ENCODE results near the gene RAB36.

The RAB36 gene, protein sequence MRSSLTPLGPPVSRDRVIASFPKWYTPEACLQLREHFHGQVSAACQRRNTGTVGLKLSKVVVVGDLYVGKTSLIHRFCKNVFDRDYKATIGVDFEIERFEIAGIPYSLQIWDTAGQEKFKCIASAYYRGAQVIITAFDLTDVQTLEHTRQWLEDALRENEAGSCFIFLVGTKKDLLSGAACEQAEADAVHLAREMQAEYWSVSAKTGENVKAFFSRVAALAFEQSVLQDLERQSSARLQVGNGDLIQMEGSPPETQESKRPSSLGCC

DNA sequence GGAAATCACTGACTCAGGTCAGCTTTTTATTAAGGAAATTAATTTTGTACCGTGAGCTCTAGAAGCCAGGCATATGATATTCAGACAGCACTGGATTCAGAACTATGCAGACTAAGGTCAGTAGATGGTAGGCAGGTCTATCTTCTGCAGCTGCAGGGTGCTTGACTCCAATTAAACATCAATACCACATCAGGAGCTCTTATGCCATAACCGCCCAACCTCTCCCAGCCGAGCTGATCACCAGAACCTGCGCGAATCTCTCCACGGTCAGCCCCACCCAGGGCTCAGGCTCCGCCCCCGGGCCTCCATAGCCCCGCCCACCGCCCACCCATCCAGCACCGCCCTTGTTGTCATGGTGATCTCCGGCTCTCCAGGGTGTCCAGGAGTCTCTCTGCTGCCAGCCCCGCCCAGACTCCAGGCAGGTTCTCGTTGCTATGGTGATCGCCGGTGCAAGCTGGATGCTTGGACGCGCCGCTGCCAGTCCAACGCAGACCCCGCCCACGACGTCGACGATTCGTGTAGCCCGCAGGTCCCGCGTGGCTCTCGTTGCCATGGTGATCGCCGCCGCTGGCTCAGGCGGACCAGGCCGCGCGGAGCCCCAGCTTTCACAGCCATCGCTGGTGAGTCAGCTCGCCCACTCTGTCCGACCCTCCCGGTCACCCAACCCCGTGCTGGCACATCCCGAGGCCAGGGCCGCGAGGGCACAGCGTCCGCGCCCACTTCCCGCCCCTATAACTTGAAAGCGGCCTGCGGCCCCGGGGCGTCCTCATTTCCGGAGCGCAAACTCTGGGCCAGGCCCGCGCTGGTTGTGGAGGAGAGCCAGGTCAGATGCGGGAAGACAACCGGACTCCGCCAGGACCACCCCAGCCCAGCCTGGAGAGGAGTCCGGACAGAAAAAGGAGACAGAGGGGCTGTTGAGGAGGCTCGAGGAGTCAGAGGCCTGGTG, at the start of gene RAB36:
TSS of gene RAB36 (plus strand) at position 546 of the 946 bp plus-strand sequence. CDS start 1,140 bp downstream, outside the sequence.
- peak; percentile 95 for DNase-seq (ENCODE audit: low read depth)

DNA sequence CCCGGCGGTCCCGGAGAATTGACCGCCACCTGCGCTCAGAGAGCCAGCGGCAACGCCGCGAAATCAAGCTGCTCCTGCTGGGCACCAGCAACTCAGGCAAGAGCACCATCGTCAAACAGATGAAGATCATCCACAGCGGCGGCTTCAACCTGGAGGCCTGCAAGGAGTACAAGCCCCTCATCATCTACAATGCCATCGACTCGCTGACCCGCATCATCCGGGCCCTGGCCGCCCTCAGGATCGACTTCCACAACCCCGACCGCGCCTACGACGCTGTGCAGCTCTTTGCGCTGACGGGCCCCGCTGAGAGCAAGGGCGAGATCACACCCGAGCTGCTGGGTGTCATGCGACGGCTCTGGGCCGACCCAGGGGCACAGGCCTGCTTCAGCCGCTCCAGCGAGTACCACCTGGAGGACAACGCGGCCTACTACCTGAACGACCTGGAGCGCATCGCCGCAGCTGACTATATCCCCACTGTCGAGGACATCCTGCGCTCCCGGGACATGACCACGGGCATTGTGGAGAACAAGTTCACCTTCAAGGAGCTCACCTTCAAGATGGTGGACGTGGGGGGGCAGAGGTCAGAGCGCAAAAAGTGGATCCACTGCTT, 49.4 kb upstream of the RAB36 start:
- DNase-seq (ENCODE audit: low read depth): no peak

DNA sequence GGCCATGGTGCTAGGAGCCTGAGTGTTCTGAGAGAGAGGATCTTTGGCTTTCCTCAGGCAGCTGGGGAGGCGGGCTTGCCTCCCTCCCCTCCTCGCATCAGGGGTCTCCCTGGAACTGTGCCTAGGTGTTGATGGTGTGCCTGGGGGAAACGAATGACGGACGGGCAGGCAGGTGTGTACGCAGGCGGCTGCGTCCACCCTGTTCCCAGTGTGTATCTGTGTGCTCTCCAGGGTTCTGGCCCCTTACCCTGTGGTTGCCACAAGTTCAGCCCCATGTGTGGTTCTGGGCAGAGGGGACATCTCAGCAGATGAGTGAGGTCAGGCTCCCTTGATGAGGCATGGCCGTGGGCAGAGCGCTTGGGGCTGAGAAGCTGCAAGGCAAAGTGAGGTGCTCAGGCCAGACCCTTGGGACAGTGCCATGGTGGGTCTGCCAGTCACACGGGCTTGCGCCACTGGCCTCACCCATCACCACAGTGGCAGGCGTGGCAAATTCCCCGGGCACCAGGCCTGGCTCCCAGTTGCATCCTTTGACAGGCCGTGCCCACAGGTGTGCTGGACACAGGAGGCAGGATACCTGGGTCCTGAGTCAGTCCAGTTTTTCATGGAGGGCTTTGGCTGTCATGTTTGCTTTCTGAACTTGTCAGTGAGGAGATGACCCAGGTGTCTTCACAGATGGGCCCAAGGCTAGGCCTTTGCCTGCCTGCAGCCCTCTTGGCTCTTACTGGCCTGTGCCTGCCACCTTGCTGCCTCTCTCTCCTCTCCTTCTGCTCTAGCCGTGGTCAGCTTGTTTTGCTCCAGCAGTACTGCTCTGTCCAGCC, 47.7 kb upstream of the RAB36 start:
- DNase-seq (ENCODE audit: low read depth): no peak

DNA sequence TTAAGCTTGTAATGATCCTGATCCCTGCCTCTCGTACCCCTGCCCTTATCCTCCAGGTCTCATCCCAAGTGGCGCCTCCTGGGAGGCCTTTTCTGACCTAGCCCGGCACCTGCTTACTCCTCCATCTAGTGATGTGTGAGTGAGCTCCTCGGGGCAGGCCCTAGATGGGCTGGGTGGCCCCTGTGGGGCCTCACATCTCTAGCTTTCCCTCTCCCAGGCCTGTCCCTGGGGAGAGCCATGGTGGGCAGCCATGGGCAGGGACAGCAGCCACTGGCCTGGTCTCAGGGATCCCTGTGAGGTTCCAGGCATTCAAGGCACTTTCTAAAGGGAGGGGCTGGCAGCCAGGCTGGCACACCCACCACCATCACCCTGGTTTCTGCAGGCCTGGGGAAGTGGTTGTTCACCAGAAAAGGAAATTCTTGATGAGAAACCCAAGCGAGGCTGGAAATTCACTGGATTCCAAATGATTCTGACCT, 47.0 kb upstream of the RAB36 start:
- DNase-seq (ENCODE audit: low read depth): no peak

DNA sequence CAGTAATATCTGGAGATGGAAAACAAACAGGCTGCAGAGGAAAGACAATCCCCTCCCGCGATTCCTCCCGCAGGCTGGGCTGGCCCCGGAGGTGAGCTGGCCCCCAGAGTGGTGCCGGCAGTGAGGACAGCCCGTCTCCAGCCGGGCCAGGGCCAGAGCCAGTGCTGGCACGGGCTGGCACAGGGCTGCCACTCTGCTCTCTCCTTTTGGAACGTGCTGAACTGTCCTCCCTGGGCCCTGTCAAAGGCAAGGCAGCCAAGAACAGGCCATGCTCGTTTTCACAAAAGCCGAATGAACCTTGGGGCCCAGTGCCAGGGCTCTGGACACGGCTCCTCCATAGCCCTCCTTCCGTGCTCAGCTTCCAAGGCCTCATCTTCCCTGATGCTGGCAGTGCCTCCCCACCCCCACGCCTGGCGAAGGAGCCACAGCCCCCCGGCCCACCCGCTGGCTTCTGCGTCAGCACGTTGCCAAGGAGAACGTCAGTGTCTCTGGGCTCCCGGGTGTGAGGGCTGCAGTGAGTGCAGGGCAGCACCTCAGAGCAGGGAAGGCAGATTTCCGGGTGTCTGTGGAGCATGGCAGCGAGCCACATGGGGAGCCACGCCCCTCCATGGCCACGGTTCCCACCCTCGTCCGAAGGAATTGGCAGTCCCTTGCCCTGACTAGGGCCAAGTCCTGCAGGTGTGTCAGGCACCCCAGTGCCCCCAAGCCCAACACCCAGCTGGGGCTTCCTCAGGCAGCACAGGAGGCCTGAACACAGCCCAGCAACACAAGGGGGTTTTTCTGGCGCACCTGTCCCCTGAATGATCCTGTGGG, 46.4 kb upstream of the RAB36 start:
- DNase-seq (ENCODE audit: low read depth): no peak

DNA sequence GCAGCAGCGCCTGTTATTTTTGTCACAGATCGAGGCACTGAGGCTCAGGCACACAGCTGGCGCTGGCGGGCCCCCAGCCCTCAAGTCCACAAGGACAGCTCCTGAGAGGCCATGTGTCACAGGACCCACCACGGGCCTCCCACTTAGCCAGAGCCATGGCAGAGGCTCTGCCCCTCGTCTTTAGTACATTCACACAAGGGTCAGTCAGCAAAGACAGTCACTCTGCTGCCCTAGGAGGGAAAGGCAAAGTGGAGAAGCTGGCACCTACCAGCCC, 45.8 kb upstream of the RAB36 start:
- no peak for DNase-seq (ENCODE audit: low read depth)

DNA sequence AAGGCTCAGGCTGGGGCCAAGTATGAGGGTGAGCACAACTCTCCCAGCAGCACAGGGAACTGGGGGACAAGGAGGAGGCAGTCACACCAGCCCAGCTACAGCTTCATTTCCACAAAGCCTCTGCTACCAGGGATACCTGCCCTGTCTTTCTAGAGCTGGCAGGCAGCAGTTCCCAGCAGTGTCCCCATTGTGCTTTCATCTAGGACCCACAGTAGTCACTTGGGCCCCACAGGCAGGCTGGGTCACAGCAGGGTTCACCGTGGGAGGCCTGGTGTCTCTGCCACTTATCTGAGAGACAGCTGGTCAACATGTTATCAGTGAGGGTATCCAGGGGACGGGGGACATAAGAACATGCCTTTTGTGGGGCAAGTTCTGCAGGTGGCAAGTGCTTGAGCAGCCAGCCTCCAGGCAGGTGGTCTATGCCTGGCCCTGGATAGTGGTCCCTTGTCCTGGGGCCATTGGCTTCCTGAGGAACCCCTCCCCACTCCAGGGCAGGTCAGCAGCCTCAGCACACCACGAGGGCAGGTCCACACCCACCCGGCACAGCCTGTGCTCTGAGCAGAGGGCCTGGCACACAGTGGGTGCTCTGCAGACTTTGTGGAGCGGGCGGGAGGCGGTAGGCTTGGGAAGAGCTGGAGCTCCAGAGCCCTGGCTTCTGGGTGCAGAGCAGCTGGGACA, 45.0 kb upstream of the RAB36 start:
- no peak for DNase-seq (ENCODE audit: low read depth)

DNA sequence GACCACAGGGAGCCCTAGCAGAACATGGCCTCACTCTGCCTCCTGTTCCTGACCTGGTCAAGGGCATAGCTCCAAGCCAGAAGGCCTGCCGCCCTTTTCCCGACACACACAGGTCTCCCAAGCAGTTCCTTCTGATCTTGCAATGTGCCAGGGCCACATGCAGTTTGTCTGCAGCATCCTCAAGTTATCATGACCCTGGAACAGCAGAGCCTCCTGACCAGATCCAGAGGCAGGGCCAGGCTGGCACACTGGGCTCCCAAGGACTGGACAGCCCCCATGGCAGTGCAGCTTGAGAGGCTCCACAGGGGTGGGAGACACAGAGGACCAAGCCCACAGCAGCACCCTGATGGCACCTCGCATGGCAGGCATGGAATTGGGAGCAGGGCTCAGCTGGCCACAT, 43.8 kb upstream of the RAB36 start:
- no peak for DNase-seq (ENCODE audit: low read depth)

DNA sequence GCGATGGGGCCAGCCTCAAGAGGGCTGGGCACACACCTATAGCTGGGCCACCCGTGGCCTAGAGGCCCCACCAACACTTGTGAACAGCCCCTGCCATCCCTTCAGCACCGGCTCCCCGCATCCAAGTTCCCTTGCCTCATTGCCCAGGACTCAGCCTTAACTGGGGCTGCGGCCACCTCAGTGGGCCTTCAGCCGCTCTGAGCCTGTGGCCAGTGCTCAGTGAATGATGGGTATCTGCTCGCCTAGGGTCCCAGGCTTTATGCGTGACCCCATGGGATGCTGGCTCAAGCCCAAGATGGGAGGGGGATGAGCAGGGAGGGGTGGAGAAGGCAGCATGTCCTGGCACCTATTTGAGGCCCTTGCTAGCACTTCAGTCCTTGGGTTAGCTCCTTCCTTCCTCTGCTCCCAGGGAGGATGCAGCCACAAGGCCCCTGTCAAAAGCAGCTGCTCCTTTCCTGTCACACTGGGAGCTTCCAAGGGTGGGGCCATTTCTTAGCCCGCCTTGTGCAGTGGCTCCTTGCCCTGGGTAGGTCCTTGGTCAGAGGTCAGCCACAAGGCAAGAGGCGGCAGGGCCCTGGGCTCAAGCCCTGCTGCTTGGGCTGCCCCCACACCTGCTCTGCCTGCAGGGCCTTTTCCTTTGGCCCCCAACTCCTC, 43.1 kb upstream of the RAB36 start:
- DNase-seq (ENCODE audit: low read depth): no peak

DNA sequence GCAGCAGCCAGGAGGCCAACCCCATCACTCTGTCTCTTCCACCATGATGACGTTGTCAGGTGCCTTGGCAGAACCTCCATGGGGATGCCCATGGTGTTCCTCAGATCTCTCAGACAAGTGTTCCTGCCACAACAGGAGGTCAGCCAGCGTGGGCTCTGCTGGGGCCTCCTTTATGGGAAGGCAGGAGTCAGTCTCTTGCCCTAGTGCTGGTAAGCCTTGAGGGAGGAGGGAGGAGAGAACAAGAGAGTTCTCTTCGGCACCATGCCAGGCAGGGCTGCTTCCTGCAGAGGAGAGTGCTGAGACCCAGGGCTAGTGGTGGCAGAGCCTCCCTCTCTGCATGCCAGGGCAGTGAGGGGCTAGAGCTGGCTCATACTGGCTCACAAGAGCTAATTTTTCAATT, 42.5 kb upstream of the RAB36 start:
- no peak for DNase-seq (ENCODE audit: low read depth)

DNA sequence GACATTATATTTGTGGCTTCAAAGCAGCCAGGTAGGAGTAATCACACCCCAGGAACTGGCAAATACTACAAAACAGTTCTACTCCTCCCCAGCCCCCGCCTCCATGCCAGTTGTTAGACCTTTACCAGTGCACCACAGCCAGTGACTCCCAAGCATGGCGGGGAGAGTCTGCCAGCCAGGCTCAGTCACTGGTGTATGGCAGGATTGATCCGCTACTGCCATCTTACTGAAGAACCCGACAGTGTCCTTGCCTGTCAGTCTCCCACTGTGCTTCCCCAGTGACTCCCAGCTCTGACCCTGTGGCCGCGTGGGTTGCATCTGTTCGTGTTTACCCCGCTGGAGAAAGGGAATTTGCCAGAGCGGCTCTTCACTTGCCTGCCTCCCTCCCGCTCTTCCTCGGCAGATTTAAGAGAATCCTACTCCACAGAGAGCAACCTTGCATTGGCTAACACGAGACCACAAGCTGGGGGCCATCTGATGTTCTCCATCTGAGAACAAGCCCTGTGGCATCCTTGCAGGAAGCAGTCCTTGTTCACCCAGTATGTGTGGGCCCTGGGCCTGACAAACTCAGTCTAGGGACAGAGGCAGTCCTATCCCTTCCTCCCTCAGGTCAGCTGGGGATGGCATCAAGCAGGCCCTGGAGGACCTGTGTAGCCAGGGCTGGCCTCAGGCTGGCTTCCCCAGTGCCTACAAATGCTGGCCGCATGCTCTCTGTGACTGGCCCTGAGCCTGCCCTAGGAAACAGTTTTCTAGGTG, 41.9 kb upstream of the RAB36 start:
- no peak for DNase-seq (ENCODE audit: low read depth)

DNA sequence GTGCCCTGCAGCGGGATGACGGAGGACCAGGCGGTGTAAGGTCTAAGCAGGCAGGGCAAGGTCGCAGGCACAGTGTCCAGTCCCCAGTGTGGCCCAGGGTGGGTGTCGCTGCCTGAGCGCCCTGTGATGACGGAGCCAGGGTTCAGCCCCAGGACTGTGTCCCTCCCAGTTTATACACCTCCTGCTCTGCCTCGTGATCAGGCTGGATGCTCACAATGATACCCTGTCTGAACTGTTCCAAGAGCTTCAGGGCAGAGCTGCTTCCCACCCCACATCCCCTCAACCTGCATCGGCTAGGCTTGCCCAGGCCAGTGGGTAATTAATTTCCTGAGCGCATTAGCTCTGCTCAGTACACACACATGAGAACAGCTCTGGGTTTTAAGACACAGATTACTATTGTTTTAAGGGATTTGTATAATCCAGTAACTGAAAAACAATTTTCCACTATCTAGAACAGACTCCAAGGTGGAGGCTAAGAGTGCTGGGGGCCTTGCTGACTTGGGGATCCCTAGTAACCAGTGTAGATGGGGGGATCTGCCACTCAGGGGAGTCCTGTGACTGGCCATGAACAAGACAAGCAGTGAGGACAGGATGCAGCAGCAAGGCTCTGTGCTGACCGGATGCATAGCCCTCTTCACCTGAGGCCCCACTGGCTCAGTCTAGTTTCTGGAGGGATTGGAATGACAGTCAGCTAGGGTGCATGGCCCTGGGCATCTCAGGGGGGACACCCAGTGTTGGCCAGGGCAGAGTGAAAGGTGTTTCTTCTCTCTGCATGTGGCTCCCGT, 40.9 kb upstream of the RAB36 start:
- DNase-seq (ENCODE audit: low read depth): no peak

DNA sequence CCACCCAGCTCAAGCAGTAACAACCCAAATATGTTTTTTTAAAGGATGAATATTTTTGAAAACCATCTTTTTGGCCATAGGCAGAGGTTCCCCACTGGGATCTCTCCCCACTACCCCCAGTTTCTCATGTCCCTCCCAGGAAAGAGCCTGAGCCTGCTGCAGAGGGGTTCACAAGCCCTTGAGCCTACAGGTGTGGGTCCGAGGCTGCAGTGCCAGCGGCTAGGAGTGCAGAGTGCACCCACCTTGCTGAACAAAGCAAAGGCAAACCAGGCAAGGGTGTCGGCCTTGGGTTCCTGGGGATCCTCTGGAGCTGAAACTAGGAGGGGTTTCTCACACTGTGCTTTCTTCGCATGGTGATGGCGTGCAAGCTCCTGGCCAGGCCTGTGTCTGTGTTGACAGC, 40.0 kb upstream of the RAB36 start:
- no peak for DNase-seq (ENCODE audit: low read depth)

DNA sequence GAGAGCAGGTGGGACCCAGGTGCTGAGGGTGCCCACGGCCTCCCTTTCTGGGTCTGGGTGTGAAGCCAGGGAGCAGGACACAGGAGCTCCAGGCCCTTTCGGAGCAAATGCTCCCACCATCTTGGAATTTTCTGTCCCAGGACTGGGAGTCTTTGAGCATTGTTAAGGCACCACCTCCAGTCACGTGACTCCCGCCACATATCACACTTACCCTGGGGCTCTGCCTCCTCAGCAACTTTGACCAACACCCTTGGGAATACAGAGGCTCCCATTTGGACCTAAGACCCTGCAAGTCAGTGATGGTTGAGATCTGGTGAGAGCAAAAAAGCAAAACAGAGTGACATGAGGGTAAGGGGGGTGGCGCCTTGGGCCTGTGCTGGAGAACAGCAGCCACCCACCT, 39.4 kb upstream of the RAB36 start:
- DNase-seq (ENCODE audit: low read depth): no peak

DNA sequence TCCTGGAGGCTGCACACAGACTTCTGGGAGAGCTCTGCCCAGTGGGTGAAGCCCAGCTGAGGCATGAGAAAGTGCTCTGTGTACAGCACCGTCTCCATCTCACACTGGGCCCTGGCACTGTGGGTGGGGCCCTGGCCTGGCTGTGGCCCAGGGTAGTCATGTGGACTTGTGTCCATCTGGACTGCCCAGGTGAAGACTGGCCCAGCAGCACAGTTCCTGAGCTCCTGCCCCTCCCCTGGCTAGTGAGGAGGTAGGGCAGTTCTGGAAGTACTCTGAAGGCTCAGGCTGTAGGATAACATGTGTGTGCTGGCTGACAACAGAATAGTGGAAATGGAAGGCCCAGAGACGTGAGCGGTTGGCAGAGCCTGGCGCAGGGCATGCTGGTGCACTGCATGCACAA, 38.9 kb upstream of the RAB36 start:
- DNase-seq (ENCODE audit: low read depth): no peak

DNA sequence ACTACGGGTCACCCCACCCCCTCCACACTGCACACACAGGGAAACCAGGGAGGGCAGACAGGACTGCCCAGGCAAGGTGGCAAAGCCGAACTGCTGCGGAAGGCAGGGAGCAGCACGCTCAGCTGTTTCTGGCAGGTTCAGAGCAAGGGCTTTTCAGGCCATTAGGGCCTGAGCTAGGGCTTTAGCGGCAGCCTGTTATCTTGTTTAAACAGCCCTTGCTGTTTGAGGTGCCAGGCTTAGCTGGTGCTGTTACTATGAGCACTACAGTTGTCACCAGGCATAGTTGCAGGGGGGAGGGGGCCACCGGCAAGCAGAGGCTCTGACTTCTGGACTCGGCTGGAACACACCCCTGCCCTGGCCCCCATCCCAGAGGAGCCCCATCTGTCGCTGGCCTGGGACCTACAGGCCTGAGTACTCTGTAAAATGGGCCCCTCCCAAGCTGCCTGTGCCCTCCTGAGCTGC, 38.3 kb upstream of the RAB36 start:
- no peak for DNase-seq (ENCODE audit: low read depth)

DNA sequence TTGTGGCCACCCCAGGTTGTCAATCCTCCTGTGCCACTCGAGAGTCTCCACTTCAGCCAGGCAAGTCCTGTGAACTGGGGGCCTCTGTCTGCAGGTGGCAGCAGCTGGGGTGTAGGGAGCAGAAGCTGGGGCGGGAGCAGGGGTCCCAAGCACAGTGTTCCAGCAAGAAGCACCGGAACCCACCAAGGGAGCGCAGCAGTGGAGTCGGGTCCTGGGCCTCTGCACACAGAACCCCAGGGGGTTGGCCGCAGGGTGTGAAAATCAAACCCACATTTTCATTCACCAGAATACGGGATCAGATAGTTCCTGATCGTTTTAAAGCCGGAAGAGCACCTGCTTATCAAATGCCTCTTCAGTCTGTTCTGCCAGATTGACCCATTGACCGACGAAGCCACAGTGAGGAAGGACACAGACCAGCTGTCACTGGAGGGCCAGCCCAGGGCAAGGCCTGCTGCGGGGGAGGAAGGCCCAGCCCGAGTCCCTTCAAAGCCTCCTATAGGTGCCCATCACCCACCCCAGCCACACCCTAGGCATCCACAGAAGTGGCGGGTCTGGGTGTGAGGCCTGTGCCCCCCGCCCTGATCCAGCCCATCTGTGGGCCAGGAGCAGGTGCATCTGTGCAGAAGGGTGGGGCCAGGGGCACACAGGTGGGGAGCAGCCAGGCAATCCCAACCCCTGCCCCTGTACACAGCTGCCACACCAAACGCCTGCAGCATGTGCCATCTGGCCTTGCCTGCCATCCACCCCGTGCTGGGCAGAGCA, 37.6 kb upstream of the RAB36 start:
- DNase-seq (ENCODE audit: low read depth): no peak
